ENCODE results near the gene ADAMTSL4.
A peak's percentile ranks its signal among the peaks of the same experiment; 100 is the strongest.
"Not testable (repeated sequence)": the region's sequence is repeated elsewhere in the genome, so short reads cannot be mapped to it uniquely, and the experiment has no call there.

Gene ADAMTSL4

DNA sequence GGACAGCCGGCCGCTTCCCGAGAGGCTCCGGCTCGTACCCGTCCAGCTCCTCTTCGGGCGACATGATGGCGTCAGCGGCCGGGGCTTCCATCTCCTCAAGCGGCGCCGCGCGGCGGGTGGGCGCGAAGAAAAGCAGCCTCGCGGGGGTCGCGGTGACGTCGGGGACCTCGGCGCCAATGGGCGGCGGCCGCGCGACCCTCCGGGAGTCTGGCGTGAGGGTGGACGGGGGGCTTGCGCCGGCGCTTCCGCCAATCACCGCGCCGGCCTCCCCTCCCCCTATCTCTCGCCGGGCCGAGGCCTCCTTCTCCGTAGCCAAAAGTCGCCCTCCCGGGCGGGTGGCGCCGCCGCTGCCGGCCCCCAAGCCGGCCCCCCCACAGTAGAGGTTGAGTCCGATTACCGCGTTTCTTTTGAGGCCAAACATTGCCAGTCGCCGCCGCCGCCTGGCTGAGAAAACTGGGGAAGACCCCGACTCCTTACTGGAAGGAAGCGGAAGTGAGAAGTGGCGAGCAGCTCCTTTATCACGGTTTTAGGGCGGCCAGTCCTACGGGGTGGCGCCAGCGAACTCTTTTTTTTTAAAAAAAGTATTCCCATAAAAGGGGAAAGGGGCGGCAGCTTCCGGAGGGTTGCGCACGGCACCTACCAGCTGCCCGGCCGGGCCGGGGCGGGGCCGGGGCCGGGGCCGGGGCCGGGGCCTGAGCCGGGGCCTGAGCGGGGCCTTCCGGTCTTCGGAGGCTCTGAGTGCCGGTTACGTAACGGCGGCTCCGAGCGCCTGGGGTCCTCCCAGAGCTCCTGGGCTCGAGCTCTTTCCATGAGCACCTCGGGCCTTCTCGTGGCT, 30.1 kb downstream of the ADAMTSL4 start, which contains the start of gene MCL1:
MCL1 (minus strand) TSS at position 501 of the 835 bp plus-strand sequence; CDS start at position 421, 80 bp downstream.
- DNase-seq (ENCODE audit: low spot score): peak; percentile 96
- TF ChIP-seq, protein P1, sequence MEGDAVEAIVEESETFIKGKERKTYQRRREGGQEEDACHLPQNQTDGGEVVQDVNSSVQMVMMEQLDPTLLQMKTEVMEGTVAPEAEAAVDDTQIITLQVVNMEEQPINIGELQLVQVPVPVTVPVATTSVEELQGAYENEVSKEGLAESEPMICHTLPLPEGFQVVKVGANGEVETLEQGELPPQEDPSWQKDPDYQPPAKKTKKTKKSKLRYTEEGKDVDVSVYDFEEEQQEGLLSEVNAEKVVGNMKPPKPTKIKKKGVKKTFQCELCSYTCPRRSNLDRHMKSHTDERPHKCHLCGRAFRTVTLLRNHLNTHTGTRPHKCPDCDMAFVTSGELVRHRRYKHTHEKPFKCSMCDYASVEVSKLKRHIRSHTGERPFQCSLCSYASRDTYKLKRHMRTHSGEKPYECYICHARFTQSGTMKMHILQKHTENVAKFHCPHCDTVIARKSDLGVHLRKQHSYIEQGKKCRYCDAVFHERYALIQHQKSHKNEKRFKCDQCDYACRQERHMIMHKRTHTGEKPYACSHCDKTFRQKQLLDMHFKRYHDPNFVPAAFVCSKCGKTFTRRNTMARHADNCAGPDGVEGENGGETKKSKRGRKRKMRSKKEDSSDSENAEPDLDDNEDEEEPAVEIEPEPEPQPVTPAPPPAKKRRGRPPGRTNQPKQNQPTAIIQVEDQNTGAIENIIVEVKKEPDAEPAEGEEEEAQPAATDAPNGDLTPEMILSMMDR (IDR thresholded peaks at IDR 0.05; ENCODE audit: borderline replicate concordance, control extremely low read depth, extremely low read depth, insufficient read depth, missing control alignments): no peak
- in situ Hi-C loops (cut with MboI; ENCODE audit: low sequenced_read_pairs, unreplicated experiment): no loop called here

DNA sequence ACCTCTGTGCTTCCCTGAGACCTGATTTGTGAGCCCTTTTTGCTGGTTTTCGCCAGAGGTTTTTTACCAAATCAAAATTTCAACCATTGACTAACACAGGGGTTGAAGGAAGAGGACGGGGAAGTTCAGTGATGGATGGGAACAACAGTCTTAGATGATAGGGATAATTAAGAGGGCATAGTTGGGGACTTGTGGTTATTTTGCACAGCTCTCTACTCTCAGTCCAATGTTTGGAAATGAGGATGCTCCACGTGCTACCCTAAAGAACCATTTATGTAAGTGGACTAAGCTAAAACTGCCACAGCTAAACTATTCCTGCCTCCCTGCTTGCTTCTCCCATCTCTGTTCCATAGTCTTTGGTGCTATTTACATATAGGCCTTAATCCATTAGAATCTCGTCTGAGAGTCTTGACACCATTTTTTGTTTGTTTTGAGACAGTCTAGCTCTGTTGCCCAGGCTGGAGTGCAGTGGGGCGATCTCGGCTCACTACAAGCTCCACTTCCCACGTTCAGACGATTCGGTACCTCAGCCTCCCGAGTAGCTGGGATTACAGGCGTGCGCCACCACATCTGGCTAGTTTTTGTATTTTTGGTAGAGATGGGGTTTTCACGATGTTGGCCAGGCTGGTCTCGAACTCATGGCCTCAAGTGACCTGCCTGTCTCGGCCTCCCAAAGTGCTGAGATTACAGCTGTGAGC, 30.9 kb downstream of the ADAMTSL4 start:
- DNase-seq (ENCODE audit: low spot score): no peak
- in situ Hi-C loops (cut with MboI; ENCODE audit: low sequenced_read_pairs, unreplicated experiment): no loop called here
- TF ChIP-seq, protein P1 (IDR thresholded peaks at IDR 0.05; ENCODE audit: borderline replicate concordance, control extremely low read depth, extremely low read depth, insufficient read depth, missing control alignments): no peak

DNA sequence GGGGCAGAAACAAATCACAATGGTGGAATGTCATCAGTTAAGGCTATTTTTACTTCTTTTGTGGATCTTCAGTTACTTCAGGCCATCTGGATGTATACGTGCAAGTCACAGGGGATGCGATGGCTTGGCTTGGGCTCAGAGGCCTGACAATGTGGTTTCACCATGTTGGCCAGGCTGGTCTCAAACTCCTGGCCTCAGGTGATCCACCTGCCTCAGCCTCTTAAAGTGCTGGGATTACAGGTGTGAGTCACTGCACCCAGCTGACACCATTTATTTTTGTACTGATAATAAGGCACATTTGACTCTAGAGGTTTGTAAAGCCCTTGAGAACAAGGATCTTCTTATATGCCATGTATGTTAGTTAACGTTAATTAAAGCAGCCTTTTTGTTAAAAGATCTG, 31.8 kb downstream of the ADAMTSL4 start:
- in situ Hi-C loops (cut with MboI; ENCODE audit: low sequenced_read_pairs, unreplicated experiment); DNase-seq (ENCODE audit: low spot score): not testable (repeated sequence)

DNA sequence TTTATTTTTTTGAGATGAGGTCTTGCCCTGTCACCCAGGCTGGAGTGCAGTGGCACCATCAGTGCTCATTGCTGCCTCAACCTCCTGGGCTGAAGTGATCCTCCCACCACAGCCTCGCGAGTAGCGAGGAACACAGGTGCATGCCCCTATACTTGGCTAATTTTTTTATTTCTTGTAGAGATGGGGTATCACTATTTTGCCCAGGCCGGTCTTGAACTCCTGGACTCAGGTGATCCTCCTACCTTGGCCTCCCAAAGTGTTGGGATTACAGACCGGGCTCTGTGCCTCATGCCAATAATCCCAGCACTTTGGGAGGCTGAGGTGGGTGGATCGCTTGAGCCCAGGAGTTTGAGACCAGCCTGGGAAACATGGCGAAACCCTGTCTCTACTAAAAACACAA, 32.2 kb downstream of the ADAMTSL4 start:
- in situ Hi-C loops (cut with MboI; ENCODE audit: low sequenced_read_pairs, unreplicated experiment); DNase-seq (ENCODE audit: low spot score): not testable (repeated sequence)

DNA sequence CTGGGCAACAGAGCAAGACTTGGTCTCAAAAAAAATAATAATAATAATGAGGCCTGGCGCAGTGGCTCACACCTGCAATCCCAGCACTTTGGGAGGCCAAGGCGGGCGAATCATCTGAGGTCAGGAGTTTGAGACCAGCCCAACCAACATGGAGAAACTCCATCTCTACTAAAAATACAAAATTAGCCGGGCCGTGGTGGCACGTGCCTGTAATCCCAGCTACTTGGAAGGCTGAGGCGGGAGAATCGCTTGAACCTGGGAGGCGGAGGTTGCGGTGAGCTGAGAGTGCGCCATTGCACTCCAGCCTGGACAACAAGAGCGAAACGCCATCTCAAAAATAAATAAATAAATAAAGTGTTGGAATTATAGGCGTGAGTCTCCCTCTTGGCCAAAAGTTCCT, 32.8 kb downstream of the ADAMTSL4 start:
- DNase-seq (ENCODE audit: low spot score); in situ Hi-C loops (cut with MboI; ENCODE audit: low sequenced_read_pairs, unreplicated experiment): not testable (repeated sequence)

DNA sequence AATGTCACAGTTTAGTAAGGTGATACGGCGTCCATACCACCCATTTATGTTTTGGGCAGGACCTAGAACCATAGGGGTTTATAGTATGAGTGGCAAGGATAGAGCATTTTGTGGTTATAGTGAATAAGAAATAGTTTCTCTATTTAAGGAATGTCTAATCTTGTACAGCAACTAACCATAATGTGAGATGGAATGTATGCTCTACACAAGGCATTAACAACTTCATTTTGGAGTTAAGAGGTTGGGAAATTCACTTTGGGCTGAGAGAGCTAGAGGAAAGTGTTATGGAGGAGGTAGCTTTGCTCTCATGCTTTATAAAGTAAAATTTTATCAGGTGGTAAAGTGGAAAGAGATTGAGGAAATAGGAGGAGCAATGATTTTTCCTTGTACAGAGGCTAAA, 33.2 kb downstream of the ADAMTSL4 start:
- no peak for DNase-seq (ENCODE audit: low spot score)
- TF ChIP-seq, protein P1 (IDR thresholded peaks at IDR 0.05; ENCODE audit: borderline replicate concordance, control extremely low read depth, extremely low read depth, insufficient read depth, missing control alignments): no peak
- in situ Hi-C loops (cut with MboI; ENCODE audit: low sequenced_read_pairs, unreplicated experiment): no loop called here

DNA sequence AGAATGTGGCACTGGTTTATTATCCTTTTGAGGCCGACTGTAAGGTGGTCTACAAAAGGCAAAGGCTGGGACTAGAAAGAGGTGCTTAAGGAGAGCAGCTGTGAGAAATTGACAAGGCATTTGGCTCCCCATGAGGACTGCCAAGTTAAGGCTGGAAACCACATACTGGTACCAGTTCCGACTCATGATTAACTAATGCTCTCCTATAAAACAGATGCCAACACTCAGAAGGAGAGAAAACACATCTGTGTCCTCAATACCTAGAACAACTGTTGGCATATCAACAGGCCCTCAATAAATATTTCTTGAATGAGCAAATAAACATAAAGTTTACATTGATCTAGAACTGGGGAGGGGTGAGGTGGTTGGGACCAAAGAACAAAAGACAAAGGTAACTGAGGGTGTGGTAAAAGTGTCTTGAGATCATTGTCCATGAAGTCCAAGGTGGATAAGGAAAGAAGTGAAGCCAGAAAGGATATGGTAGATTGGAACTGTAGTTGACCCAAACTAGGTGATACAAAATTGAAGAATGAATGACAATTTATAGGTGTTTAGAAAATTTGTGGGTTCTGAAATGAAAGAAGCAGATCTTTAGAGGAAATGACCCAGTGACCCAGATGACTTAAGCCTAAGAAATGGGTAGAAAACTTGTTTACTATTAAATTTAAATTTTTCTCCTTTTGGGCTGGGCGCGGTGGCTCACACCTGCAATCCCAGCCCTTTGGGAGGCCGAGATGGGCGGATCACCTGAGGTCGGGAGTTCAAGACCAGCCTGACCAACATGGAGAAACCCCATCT, 47.1 kb downstream of the ADAMTSL4 start:
- in situ Hi-C loops (cut with MboI; ENCODE audit: low sequenced_read_pairs, unreplicated experiment): no loop called here
- TF ChIP-seq, protein P1 (IDR thresholded peaks at IDR 0.05; ENCODE audit: borderline replicate concordance, control extremely low read depth, extremely low read depth, insufficient read depth, missing control alignments): no peak
- DNase-seq (ENCODE audit: low spot score): no peak

DNA sequence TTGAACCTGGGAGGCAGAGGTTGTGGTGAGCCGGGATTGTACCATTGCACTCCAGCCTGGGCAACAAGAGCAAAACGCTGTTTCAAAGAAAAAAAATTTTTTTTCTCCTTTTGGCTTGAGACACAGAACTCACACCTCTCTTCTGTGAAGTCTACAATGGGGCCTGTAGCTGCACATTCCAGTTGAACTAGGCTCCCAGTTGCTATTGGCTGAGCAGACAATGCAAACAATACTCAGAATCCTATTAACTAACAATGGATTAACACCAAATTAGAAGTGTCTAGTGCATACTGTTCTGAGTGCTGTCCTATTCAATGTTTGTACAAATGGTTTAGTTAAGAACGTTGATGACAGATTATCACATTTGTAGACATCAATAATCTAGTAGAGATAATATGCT, 47.8 kb downstream of the ADAMTSL4 start:
- in situ Hi-C loops (cut with MboI; ENCODE audit: low sequenced_read_pairs, unreplicated experiment): no loop called here
- DNase-seq (ENCODE audit: low spot score): no peak
- TF ChIP-seq, protein P1 (IDR thresholded peaks at IDR 0.05; ENCODE audit: borderline replicate concordance, control extremely low read depth, extremely low read depth, insufficient read depth, missing control alignments): no peak

DNA sequence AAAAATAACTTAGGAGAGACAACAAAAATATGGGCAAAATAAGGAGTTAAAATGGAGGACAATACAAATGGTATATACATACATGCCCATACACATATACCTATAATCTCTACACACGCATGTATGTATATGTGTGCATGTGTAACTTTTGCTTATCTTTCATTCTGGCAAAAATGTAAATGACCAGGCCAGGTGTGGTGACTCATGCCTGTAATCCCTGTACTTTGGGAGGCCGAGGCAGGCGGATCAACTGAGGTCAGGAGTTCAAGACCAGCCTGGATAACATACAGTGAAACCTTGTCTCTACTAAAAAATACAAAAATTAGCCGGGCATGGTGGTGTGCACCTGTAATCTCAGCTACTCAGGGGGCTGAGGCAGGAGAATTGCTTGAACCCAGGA, 49.1 kb downstream of the ADAMTSL4 start:
- not testable (repeated sequence) for DNase-seq (ENCODE audit: low spot score)

More for the DNA sequence above, 49.1 kb downstream of the ADAMTSL4 start:
- in situ Hi-C loops (cut with MboI; ENCODE audit: low sequenced_read_pairs, unreplicated experiment): not testable (repeated sequence)
